ENCODE data around the gene ERC2.

The ERC2 gene

GRCh38 chr3:55488398-55489055, 979.7 kb downstream of the ERC2 start:
- peak; percentile 79 for DNase-seq (ENCODE audit: low read depth)

DNA sequence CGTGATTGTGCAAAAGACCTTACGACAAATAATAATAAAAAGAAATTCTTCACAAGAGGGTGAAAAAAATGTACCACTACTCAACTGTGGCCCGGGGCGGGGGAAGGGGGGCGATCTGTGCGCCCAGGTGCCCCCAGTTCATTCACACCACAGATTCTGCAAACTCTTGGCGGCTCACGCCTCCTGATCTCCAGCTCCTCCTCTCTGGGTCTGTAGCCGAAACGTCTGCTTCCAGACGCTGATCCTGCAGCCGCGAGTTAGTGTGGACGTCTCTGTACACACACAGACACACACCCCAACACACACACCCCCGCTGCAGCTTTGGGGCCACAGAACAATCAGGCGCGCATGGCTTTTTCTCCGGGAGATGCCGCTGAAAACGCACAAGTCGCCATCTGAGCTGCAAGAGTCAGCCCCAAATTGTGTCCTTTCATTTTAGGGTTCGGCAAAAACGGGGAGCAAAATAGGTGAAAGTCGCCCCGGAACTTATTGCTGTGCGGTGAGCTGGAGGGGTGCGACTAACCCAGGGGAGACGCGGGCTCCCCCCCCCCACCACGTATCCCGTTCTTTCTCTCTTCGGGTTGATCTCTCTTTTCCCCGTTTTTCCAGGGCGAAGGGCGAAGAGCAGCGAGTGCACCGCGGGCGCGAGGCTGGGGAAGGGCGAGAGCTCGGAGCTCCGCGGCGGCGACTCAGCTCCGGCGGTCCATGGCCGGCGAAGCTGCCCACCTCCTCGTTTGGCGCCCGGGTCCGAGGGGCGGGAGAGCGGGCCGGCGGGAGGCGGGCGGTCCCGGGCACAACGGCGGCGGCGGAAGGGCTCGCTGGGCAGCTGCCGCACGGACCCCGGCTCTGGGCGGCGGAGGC, 980.7 kb downstream of the ERC2 start:
- no peak for DNase-seq (ENCODE audit: low read depth)

DNA sequence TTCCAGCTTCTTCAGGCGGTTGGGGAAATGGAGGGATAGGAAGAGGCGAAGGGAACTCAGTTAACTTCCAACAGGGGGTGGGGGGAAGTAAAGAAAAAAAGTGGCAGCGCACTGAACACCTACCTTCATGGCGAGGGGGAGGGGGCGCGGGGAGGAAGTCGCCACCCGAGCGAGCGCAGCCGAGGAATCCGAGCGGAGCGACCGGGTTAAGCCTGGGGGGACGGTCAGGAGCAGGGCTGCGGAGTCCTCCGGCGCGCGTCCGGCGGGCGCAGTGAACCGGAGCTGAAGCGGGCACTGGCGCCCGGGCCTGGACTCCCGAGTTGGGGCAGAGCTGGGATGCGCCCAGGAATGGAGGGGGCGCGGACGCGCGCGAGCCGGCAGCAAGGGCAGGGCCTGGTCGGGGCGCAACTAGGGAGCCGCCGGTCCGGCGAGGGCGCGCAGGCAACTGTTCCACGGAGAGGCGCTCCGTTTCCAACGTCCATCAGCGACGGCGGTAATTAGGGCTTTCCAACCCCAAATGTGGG, 981.3 kb downstream of the ERC2 start, which contains the start of gene WNT5A:
Gene WNT5A, minus strand, starts transcription at position 450 of the 524 bp plus-strand sequence. Its CDS starts 321 bp downstream, at position 129.
- DNase-seq (ENCODE audit: low read depth), result no peak

DNA sequence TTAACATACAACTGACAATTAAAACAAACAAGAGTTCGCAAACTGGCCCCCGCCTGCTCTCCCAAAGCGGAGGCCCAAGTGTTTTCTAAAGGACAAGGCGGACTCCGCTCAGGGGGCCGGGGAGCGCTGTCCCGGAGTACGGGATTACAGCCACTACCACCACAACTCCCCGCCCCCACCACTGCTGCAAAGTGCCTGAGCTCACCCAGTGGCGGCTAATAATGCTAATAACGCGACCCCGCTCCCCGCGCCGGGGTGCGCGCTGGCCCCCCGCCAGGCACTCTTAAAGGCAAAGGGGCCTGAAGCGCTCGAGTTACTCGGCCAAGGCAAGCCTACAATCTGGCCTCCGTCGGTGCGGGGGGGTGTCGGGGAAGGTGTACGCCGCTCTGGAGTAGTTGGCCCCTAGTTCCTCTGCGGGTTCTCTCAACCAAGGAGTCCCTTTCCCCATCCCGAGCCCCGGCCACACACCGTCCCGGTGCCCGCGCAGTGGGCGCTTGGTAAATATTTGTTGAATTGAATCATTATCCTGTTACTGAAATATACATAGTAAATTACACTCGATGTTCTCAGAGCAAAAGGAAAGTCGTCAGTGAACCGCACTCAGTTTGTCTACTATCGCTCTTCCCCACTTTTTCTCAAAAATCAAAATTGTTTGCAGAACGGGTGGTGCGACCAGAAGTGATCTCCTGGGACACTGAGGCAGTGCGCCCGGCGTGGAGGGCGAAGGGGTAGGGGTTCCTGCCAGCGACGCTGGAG, 982.0 kb downstream of the ERC2 start:
- DNase-seq (ENCODE audit: low read depth), result no peak

DNA sequence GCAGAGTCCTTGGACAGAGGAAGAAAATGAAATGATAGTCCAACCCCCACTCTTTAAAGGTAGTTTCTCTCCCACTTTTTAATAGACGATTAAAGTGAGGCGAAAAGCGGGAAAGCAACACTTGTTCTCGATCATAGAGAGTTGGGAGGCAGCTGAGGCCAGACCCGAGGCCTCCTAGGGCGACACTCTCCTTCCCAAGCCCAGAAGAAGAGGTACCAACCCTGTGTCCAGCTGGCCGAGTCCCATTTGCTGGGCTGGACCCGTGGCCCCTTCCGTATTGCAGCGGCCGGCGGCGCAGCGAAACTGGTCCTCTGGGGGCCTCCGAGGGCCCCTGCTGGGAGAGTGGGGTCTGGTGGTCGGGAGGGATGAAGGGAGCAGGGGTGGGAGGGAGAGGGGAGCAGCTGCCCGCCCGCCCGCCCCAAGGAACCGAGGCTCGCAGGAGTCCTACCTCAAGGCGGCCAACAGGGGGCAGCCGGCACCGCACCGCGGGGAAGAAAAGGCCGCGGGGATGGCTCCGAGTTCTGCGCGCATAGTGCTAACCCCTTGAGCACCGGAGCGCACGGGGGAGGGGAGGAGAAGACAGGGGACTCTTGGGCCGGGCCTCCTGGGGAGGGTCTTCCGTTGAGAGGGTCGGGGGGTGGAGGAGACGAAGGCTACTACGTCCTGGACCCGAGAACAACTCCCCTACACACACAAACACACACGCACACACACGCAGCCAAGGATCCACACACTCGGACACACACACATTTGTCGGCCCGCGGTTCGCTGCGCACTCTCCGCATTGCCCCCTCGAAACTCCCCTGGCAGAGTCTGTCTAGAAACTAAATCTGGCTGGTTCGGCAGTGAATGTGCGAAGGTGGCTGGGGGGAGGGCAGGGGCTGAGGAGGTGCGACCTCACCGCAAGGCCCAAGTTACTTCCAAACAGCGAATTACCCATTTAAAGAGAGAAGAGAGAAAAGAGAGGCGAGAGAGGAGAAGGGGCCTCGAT, 983.2 kb downstream of the ERC2 start:
- peak; percentile 75 for DNase-seq (ENCODE audit: low read depth)

DNA sequence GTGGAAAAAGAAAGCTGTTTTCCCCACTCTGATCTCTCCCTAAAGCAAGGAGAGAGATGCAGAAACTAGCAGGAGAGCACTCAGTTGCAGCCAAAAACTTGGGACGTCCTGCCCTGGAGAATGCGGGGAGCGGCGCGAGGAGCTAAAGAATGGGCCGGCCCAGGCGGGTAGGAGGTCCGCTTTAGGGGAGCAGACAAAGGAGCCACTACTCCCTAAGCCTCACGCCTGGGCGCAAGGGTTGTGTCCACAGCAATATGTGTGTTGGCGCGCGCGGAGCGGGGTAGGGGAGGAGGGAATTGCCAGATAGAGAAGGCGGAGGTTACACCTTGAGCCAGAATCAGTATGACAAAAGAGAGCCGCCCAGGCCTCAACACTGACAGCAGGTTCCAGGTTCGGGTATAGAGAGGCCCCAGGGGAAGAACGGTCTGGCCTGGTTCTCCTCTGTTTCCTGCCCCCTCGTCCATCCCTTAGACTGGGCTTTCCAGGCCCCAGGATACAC, 984.0 kb downstream of the ERC2 start:
- no peak for DNase-seq (ENCODE audit: low read depth)

GRCh38 chr3:55483196-55484095, 984.8 kb downstream of the ERC2 start:
- DNase-seq (ENCODE audit: low read depth), result no peak

- DNase-seq (ENCODE audit: low read depth), result no peak
These were observed 985.6 kb downstream of the ERC2 start for GRCh38 chr3:55482496-55483195.

DNA sequence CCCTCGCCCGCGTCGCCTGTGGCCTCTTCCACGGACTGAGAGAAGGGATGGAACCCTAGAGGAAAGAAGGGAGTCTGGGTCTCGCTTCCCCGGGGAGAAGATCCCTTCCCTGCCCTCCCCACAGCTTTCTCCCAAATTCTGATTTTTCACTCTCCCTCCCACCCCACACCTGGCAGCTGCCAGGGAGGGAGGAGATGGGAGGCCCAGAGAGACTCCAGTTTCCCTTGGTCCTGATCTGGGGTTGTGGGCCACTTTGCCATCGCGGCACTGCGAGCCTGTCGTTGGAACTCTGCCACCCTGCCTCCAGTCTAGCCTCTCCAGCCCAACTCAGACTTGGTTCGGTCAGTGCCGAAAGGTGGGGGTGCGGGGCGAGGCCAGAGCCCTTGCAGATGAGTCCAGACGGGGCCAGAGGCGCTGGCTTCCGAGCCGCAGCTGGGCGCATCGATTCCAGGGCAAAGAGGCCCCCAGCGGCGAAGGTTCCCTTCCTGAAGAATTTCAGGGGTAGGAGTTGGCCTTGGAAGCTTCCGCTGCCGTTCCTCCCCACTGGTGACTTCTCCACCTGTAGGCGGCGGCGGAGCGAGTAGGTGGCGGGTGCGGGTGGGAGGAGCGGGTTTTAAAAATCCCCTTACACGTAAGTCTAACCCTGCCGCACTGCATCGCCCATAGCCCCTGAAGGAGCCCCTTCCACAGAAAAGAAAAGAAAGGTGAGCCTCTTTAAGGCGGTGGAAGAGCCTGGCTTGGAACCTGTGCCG, 986.3 kb downstream of the ERC2 start:
- no peak for DNase-seq (ENCODE audit: low read depth)

GRCh38 chr3:55480911-55481743, 987.1 kb downstream of the ERC2 start:
- no peak for DNase-seq (ENCODE audit: low read depth)

DNA sequence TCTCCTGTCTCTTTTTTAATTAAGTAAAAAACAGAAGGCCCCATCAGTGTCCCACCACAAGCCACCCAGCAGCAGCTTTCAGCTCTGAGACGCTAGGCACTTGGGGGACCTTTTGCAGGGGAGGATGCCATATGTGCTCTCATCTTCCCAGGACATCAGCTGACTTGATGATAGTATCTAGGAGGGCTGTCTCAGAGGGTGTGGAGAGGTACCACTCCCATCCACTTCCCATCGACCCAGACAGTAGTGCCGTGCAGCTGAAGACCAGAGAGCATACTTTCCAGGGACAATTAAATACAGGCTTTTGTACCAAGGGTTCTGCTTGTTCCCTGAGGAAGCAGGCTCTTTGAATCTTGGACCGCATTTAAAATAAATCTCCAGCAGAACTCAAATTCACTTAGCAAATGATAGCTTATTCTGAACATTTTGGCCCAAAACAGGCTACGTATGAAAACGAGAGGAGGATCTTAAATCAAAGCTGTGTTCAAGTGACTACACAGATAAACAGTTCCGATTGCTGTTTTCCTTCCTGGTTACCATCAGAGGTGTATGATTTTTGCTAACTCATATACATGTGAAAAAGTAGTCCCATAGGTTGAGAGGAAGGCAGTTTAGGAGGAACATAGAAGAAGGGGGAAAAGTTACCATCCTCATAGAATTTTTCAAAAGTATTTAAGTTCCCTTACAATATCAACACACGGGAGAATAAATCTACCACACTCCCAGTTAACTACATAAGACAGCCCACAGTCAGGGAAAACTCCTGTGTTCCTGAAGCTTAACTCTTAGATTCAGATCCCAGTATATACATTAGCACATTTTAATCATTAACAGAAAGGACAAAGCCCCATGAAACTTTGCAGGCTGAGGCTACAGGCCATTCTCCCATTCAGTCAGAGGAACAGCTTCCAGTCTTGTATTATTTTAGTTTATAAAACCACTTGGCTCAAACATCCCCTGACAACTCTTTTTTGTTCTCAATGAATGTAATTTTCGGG, 990.7 kb downstream of the ERC2 start:
- DNase-seq (ENCODE audit: low read depth), result no peak

- DNase-seq (ENCODE audit: low read depth), result peak; percentile 69
These were observed 991.8 kb downstream of the ERC2 start for GRCh38 chr3:55476515-55476914.

GRCh38 chr3:55474213-55474632, 994.0 kb downstream of the ERC2 start:
- no peak for DNase-seq (ENCODE audit: low read depth)

- no peak for DNase-seq (ENCODE audit: low read depth)
These were observed 994.5 kb downstream of the ERC2 start for GRCh38 chr3:55473788-55474187.

DNA sequence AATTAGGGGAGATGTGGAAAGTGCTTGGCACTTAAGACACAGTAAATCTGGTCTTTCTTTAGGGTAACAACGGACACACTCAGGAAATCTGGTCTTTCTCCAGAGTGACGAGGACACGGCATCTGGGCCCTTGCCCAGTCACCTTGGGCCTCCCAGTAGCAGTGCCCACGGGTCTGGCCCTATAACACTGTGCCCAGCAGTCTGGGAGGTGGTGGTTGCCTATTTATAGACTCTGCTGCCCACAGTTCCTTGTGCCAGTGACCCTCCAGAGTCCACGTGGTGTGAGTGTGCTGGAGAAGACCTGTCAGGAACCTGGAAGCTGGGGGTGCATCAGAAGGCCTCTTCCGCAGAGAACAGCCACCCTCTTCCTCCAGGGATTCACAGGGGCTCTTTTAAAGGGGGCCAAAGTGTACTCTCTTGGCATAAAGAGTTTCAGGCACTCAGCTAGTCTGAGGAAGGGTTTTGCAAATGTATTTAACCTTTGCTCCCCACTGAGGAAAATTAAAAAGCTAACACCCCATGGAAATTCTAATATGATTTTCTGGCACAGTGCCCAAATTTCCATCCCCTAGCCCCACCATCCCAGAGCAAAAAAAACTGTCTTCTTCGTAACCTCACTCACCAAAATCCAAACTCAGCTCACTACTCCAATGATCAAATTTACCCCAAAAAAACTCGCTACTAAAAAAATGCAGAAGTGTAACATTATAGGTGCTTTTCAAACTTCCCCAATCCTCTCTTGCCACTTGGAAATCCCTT, 996.6 kb downstream of the ERC2 start:
- no peak for DNase-seq (ENCODE audit: low read depth)

GRCh38 chr3:55471084-55471483, 997.2 kb downstream of the ERC2 start:
- no peak for DNase-seq (ENCODE audit: low read depth)

Data from stromal cell of bone marrow (primary cell).